ENCODE data around the gene SET. TPM values are rescaled to one million over a fixed set of nuclear protein-coding genes. Genes with fewer than 3 reads are reported as not detected.

Gene SET, protein sequence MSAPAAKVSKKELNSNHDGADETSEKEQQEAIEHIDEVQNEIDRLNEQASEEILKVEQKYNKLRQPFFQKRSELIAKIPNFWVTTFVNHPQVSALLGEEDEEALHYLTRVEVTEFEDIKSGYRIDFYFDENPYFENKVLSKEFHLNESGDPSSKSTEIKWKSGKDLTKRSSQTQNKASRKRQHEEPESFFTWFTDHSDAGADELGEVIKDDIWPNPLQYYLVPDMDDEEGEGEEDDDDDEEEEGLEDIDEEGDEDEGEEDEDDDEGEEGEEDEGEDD
- total RNA-seq: 563 and 571 TPM in 2 replicates
- long read RNA-seq, transcript SET-201 (8 exons, 2,915 nt): minor isoform, 15 of 252 reads
- long read RNA-seq, transcript SET-204 (8 exons, 2,850 nt): major isoform, 168 of 252 reads
- long read RNA-seq, partial matches to known transcripts: 16 of 252 reads
- long read RNA-seq, other reads (novel, unspliced or antisense): 50 of 252 reads

DNA sequence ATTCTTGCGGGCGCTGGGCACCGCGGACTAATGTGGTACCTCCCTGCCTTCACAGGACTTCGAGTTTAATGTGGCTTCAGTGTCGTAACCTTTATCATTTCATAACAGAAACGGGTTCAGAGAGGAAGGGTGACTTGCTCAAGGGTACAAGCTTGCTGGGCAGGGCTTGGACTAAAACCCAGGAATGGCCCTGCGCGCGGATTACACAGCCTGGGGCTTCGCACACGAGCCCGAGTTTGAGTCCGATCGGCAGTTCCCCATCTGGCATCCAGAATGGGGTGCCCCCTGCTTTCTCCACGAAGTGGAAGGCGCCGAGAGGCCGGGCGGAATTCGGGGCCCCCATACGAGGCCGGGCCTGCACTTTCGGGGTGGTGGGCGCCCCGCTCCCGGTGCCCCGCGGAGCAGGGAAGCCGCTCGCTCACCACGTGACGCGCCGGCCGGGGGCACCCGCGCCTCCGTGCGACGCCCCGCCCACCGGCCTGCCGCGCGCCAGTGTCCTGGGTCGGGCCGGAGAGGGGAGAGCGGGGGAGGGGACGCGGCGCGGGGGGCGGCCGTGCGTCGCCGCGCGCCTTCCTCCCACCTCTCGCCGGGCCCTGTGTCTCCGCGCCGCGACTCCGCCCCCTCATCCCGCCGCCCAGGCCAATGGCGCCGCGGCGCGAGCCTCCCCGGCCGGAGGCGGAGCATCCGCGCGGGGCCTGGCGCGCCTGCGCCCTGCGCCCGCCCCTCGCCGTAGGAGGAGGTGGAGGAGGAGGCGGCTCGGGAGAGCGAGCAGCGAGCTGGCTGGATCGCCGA is at the start of gene SET:
SET (plus strand) TSS at position 722 of the 792 bp plus-strand sequence. CDS start 361 bp downstream, outside the sequence.
- peak; percentile 94 for DNase-seq (ENCODE audit: low spot score, unreplicated experiment)
- Mint-ChIP-seq H3K36me3 (ENCODE audit: insufficient read depth) (peaks cover 20% of the 10 kb centered on the region), H3K9me3 (ENCODE audit: low read depth) (no peaks in the 10 kb centered on the region), H3K27ac (peak within 1 kb of the TSS; percentile 95), H3K4me3 (ENCODE audit: low read depth) (peak within 1 kb of the TSS; percentile 99), H3K27me3 (no peaks in the 10 kb centered on the region), H3K4me1 (ENCODE audit: low read depth) (peaks cover 40% of the 10 kb centered on the region)
- TF ChIP-seq, protein P1, sequence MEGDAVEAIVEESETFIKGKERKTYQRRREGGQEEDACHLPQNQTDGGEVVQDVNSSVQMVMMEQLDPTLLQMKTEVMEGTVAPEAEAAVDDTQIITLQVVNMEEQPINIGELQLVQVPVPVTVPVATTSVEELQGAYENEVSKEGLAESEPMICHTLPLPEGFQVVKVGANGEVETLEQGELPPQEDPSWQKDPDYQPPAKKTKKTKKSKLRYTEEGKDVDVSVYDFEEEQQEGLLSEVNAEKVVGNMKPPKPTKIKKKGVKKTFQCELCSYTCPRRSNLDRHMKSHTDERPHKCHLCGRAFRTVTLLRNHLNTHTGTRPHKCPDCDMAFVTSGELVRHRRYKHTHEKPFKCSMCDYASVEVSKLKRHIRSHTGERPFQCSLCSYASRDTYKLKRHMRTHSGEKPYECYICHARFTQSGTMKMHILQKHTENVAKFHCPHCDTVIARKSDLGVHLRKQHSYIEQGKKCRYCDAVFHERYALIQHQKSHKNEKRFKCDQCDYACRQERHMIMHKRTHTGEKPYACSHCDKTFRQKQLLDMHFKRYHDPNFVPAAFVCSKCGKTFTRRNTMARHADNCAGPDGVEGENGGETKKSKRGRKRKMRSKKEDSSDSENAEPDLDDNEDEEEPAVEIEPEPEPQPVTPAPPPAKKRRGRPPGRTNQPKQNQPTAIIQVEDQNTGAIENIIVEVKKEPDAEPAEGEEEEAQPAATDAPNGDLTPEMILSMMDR (IDR thresholded peaks at IDR 0.05; ENCODE audit: unreplicated experiment): no peak

DNA sequence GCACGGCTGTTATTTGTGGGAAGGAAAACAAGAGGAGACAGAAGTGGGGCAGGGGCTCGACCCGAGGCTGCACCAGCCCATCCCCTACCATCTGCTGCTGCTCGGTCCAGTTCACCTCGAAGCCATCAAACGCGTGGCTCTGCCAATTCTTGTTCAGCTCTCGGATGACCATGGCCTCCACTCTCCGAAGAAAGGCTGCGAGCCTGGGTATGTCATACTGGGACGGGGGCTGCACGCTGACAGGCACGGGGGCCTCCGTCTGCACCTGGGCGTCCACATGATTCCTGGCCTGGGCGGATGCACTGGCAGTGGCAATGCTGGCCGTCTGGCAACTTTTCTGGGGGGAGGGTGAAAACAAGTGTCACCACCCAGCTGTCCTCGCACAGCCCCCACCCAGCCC is 48.4 kb upstream of the SET start:
- Mint-ChIP-seq H3K27ac (no peak overlapping the region), H3K27me3 (no peaks in the 10 kb centered on the region), H3K36me3 (ENCODE audit: insufficient read depth) (peaks cover 9% of the 10 kb centered on the region), H3K4me3 (ENCODE audit: low read depth) (no peak overlapping the region), H3K9me3 (ENCODE audit: low read depth) (no peaks in the 10 kb centered on the region), H3K4me1 (ENCODE audit: low read depth) (peaks cover 2% of the 10 kb centered on the region)
- no peak for DNase-seq (ENCODE audit: low spot score, unreplicated experiment)
- TF ChIP-seq, protein P1 (IDR thresholded peaks at IDR 0.05; ENCODE audit: unreplicated experiment): no peak

DNA sequence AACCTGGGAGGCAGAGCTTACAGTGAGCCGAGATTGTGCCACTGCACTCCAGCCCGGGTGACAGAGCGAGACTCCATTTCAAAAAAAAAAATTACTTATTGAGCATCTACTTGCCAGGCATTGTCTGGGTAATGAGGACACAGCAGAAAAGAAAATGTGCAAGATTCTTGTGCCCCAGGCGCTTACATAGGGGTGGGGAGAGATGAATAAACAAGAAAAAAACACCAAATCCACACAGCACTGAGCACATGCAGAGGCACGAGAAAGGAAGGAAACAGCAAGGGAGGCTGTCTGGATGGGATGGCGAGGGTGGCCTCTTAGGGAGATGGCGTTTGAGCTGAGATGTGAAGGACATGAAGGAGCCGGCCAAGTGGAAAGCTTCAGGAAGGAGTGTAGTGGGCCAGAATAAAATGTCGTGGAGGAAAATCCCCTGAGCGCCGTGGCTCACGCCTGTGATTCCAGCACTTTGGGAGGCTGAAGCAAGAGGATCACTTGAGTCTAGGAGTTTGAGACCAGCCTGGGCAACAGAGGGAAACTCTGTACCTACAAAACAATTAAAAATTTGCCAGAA is 46.3 kb upstream of the SET start:
- H3K9me3 Mint-ChIP-seq (ENCODE audit: low read depth): no peaks in the 10 kb centered on the region

DNA sequence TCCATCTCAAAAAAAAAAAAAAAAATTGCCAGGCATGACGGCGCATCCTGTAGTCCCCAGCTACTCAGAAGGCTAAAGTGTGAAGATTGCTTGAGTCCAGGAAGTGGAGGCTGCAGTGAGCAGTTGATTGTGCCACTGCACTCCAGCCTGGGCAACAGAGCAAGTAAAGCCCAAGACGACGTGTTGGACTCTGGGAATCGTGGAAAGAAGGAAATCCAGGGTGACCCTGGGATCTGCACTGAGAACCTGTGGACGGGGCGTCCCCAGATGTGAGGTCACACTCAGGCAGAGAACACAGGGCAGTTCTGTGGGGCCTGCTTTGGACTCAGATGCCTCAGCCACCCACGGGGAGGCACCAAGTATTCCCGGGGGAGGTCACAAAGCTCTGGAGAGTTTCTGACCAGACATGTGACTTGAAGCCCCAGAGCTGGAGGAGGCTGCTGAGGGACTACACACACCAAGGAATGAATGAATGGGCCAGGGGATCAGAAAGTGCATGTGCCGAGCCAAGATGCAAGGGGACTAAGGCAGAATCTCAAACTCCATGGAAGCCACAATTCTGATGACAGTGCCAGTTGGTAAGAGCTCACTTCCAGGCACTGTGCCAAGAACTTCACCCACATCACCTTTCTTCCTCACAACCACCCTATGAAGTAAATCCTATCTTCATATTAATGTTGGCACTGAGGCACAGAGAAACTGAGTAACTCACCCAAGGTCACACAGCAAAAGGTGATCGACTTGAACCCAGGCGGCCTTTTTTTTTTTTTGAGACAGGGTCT is 45.3 kb upstream of the SET start:
- Mint-ChIP-seq H3K27me3 (no peaks in the 10 kb centered on the region), H3K4me3 (ENCODE audit: low read depth) (no peak overlapping the region), H3K9me3 (ENCODE audit: low read depth) (no peaks in the 10 kb centered on the region), H3K36me3 (ENCODE audit: insufficient read depth) (peaks cover 5% of the 10 kb centered on the region), H3K27ac (no peak overlapping the region), H3K4me1 (ENCODE audit: low read depth) (no peaks in the 10 kb centered on the region)
- no peak for DNase-seq (ENCODE audit: low spot score, unreplicated experiment)
- TF ChIP-seq, protein P1 (IDR thresholded peaks at IDR 0.05; ENCODE audit: unreplicated experiment): no peak

More for the DNA sequence above, 46.3 kb upstream of the SET start:
- TF ChIP-seq, protein P1 (IDR thresholded peaks at IDR 0.05; ENCODE audit: unreplicated experiment): no peak
- H3K27me3 Mint-ChIP-seq: no peaks in the 10 kb centered on the region
- no peak overlapping the region for H3K4me3 Mint-ChIP-seq (ENCODE audit: low read depth)
- no peak for DNase-seq (ENCODE audit: low spot score, unreplicated experiment)
- H3K27ac Mint-ChIP-seq: peak overlapping the region; percentile 38
- H3K36me3 Mint-ChIP-seq (ENCODE audit: insufficient read depth): peaks cover 9% of the 10 kb centered on the region
- no peaks in the 10 kb centered on the region for H3K4me1 Mint-ChIP-seq (ENCODE audit: low read depth)
